ENCODE results near the gene TCF20. TPM values are rescaled to one million over a fixed set of nuclear protein-coding genes. Genes with fewer than 3 reads are reported as not detected.

The TCF20 gene
- 15.1 and 18.2 TPM in 2 replicates for total RNA-seq

DNA sequence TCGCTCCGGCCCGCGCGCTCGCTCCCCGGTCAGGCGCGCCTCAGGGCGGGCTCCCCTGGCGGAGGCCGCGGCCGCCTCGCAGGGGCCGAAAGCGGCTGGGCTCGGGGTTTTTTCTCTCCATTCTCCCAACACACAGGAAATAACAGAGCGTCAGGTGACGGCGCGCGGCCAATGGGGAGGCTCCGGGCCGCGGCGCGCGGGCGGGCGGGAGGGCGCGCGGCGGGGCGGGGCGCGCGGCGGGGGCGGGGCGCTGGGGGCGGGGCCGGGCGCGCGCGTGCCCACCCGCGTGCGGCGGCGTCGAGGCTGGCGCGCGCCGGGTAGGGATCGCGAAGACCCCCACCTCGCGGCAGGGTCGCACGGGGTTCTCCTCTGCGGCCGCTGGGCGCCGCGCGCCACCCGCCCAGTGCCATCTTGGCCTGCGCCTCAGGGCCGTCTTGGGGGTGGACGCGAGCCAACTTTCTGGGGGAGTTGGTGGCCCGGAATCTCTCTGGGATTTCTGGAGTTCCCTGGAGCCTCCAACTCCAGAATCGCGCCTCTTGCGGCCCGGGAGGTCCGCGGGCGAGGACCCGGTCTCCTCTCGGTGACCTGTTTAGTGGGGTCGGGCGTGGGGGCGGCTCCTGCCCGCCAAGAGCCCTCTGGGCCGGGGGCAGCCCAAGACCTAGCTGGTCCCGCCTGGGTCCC is at the start of gene TCF20:
TSS of gene TCF20 (minus strand) at position 144 of the 681 bp plus-strand sequence. CDS start 55,348 bp downstream, outside the sequence.
- peak; percentile 38 to 83 for DNase-seq (ENCODE audit: low read depth in 2 of 2)

DNA sequence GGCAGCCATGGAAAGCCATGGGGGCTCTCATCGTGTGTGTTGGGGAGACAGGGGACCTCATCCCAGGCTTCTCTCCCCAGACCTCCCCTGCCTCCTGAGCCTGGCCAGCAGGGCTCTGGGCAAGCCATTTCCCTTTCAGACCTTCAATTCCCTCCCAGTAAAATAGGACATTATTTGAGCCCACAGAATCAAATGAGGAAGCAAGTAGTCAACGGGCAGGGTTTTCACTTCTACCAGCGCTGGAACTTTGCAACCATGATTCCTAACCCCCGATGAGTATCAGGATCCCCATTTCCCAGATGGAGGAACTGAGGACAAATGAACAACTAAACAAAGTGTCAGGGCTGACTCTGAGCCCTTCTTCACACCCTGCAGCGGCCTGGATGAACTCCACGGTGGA is 48.9 kb upstream of the TCF20 start:
- no peak for DNase-seq (ENCODE audit: low read depth in 2 of 2)

DNA sequence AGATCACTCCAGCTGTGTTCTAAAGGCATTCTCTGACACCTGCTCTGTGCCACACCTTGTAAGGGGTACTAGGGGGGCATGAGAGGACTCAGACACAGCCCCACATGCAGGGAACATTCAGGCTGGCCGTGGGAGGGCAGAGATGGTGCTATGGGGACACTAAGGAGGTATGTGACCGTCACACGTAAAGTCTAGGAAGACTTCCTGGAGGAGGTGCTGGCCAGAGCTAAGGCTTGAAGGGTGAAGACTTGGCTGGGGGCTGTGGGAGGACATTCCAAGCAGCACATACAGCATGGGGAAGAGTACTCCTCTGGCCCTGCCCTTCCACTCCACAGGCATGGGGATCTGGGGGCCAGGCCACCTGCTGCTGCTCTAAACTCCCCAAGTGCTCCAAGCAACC is 48.5 kb upstream of the TCF20 start:
- no peak for DNase-seq (ENCODE audit: low read depth in 2 of 2)

DNA sequence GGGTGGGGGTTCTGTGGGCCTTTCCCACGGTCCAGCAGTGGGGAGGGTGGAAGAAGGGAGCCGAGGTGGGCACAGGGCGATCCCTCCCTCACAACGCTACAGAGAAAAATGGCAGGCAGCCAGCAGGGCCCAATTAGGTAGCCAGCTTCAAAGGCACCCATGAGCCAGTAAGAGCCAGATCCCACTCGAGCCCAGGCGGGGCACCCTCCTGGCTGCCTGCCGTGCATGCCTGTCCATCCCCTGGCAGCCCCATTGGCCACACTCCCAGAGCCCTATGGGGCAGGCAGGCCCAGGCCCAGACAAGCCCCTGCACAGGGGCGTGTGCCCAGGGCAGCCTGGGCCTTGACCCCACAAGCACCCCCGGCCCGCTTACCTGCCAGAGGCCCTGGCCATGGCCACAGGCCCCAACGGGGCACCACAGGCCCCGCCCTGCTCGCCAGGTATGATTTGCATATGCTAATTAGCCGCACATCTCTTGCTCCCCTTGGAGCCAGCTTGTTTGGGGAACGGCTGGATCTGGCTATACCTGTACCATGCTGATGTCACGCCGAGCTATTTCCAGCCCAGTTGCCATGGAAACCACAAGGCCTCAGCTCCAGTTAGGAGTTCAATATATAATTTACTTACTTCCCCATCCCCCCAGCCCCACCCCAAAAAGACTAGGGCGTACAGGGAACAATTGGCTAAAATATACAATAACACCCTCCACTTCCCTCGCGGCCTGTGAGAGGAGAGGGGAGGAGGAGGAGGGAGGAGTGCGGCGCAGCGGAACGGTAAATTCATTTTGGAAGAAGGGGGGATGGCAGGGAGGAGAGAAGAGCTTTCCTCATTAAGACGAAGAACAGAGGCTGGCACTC is 47.5 kb upstream of the TCF20 start:
- DNase-seq (ENCODE audit: low read depth in 2 of 2), result no peak

DNA sequence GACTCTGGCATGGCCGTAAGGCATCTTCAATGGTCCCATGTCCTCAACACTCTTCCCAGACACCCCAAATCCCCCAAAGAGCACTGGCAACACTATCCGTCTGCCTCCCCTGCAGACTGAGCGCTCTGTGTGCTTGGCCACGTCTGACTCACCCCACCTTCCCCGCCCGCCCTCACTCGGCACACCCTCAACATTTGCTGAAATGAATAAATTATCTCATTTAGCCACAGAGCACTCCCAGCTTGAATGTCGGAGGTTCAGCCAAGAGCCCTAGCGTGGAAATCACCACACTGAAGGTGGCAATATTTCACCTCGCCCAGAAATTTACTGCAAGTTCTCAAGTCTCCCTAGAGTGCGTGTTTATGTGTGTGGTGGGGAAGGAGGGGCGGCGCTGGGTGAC is 46.6 kb upstream of the TCF20 start:
- no peak for DNase-seq (ENCODE audit: low read depth in 2 of 2)

DNA sequence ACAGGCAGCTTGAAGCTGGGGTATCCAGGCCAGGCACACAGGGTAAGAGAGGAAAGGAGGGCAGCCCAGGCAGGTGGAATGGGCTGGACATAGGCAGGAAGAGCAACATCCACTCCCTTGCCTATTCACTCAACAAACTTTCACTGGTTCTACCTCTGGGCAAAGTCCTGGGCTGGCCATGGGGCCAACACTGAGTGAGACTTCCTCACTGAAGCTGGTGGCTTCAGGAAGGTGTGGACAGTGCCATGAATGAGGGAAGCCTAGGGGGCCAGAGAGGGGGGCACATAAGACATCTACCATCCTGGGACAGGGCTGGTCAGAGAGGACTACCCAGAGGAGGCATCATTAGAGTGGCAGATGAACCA is 44.9 kb upstream of the TCF20 start:
- no peak for DNase-seq (ENCODE audit: low read depth in 2 of 2)

DNA sequence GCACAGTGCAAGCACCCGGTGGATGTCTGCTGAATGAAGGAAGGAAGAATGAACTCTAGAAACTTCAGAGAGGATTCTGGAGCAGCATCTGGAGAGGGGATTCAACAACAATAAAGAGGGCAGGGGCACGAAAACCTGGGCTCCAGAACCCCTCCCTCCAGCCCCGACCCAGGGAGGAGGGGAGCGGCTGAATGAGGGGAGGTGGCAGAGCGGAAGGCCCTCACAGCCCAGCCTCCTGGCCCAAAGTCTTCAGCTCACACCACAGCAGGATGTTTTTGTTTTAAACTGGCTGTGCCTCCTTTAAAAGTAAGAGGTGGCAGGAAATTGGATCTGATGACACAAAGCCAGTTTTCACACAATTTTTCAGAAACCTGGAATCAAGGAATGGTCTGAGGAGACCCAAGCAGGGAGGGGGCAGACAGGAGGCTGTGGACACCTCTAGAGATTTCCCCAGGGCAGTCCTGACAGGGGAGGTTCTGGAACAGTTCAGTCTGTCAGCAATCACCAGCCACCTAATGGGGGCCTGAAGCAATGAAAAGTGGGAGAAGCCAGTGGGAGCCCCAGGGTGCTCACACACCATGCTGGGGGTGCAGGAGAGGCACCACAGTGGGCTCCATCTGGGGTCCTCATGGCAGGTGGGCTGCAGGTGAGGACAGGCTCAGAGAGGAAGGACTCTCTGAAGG is 44.4 kb upstream of the TCF20 start:
- no peak for DNase-seq (ENCODE audit: low read depth in 2 of 2)

DNA sequence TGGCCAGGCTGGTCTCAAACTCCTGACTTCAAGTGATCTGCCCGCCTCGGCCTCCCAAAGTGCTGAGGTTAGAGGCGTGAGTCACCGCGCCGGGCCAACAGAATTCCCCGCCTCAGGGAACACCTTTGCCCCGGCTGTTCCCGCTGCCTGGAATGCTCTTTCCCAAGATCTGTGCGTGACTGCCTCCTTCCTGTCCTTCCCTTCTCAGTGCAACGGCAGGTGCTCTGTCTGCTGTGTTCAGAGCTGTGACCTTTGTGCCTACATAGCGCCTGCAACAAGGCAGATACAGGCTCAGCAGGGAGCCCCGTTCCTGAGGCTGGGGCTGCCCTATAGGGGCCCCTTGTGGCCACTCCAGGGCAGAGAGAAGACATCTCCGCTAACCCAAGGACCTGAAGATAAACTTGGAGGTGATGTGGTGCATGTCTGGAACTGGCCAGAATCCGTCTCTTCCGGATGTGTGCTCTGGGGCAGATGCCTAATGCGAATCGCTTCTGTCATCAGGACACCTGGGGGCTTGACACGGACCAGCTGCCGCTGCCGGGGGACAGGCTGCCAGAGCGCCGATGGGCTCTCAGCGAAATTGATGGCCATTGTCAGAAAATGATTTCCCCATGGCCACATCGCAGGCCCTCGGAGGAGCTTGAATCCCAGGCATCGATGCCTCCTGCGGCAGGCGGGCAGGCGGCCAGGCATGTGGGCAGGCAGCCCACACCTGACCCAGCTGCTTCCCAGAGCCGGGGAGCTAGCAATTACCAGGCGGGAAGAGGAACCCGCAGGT is 43.5 kb upstream of the TCF20 start:
- peak in 1 of 2 donors; percentile 45 for DNase-seq (ENCODE audit: low read depth in 2 of 2)

DNA sequence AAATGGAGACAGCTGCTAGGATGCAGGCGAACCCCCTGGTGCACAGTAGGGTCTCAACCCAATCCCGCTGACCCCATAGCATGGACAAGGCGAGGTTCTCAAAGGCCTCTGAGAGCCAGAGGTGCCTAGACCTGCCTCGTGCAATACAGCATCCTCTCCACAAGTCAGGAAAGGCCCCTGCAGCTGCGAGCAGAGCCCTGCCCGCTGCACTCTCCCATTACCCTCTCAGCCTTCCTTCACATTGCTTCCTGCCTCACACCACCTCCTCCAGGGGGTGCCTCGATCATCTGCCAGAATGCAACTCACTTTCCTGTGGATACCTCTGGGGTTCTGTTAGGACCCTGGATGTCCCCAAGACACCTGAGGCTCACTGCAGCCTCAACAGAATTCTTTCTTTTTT is 42.8 kb upstream of the TCF20 start:
- DNase-seq (ENCODE audit: low read depth in 2 of 2), result no peak

DNA sequence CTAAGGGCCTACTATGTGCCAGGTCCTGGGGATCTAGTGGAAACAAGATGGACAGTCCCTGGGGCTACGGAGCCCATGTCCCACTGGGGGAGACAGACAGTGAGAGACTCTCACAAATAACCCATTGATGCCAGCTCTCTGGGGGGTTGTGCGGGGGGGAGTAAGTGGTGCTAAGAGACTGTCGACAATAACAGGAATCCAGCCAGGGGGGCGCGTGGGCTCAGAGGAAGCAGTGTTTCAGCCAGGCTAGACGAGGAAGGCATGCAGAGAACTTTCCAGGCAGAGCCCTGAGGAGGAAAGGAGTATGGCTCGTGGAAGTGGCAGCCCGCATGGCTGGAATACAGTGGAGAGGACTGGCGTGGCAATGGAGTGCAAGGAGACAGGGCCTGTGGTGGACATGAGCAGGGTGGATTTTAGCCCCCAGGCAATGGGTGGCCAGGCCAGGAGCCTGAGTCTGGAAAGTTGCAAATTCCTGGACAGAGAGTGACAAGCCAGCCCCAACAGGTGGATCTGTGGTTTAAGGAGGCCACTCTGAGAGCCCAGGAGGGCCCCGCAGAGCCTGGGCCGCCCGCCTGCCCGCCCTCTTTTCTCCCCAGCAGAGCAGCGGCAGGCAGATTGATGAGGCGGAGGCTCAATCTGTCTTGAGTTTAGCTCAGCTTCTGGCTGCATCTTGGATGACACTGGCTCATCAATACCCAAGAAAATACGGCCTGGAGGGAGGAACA is 40.0 kb upstream of the TCF20 start:
- DNase-seq (ENCODE audit: low read depth in 2 of 2), result no peak

DNA sequence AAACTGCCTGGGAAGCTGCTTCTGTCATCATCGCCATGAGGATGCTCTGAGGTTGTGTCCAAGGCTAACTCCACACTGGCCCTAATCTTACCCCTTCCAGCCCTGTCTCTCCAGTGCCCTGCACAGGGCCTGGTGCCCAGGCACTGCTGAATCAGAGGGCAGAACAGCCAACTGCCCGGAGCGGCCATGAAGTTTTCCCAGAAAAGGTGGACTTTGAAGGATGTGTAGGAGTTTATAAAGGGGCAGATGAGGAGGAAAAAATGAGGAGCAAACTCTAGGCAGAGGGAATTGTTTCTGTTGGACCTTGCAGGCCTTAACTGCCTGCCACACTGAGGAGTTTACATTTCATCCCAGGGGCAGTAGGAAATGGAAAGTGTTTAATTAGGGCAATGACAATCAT is 39.4 kb upstream of the TCF20 start:
- DNase-seq (ENCODE audit: low read depth in 2 of 2), result no peak

DNA sequence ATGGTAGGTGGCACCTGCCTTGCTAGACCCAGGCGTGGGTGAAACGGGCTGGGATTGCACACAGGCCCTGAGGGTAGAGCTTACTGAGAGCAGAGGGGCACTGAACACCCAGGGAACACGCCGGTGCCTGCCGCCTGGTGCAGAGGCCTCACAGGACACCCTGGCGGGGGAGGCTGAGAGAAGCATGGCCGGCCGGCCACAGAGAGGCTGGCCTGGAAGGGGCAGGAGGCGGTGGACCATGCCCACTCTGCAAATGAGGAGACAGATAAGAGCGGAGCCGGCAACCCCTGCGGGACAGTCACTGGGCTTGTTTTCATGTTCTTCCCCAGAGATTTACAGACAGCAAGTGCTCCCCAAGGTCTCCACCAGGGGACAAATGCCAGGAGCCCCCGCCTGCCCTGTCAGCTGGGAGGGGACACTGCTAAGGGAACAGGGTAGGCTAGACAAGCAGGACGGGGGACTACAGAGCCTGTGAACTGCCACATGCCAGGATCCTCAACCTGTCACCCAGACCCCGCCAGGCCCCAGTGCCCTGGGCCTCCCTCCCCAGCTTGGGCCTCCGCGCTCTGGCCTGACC is 38.5 kb upstream of the TCF20 start:
- DNase-seq (ENCODE audit: low read depth in 2 of 2), result no peak

DNA sequence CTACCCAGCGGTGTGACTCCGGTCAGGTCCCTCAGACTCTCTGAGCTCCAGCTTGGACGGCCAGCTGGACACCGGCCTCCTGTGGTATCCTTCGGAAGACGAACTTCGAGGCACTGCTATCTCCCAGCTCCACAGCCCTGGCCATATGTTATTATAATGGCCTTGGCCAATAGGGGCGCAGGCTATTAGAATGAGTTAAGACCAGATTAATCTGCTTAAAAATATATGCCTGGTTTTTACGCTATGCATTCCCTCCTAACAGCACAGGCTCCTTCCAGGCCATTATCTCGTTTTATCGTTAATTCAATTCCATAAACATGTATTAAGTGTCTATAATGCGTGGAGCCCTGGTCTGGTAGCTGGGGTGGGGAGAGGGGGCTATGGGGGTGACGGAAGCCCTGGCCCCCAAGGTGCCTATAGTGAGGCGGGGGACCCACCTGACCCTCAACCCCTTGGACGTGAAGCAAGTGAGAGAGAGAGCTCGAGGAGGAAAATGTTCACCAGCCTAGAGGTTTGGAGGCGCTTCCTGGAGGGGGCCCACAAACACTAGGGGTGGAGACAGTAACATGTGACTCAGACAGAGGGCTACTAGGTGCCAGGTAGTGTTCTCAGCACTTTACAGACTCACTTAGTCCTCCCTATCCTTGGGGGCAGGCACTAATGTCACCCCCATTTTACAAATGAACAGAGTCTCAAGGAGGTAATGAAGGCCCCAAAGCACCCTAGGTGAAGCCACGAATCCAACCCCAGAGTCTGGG is 37.5 kb upstream of the TCF20 start:
- no peak for DNase-seq (ENCODE audit: low read depth in 2 of 2)

DNA sequence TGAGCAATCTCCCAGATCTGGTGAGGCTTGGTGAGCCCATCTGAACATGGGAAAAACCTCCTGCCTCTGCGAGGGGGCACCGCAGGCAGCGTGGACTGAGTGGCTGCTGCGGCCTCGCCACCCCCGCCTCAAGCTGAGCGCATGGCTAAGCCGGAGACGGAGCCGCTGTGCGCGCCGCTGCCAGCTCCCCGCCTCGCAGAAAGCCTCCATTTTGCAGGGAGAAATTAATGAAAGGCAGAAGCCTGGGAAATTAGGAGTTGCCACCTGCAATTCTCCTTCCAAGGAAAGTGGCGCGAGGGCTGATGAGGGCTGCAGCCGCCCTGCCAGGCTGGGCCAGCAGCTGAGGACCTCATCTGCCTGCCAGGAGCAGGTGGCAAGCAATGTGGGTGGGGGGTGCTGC is 35.6 kb upstream of the TCF20 start:
- DNase-seq (ENCODE audit: low read depth in 2 of 2), result no peak

DNA sequence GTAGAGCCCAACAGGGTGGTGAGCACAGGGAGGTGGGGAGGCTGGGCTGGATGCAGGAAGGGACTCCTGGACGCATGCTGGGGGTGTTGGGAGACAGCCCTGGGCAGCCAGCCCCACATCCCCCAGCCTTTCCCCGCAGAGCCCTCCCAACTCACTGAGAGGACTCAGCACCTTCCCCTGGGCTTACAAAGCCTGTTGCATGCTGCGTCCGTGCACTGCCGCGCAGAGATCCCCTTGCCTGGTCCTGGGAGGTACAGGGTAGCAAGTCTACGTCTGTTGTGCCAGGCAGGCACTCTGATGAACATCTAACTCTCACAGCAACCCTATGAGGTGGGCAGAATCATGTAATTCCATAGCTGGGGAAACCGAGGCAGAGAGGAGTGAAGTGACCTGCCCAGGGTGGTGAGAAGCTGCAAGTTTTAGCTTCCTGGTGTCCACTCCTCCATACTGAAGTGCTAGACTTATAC is 33.9 kb upstream of the TCF20 start:
- DNase-seq (ENCODE audit: low read depth in 2 of 2), result no peak

DNA sequence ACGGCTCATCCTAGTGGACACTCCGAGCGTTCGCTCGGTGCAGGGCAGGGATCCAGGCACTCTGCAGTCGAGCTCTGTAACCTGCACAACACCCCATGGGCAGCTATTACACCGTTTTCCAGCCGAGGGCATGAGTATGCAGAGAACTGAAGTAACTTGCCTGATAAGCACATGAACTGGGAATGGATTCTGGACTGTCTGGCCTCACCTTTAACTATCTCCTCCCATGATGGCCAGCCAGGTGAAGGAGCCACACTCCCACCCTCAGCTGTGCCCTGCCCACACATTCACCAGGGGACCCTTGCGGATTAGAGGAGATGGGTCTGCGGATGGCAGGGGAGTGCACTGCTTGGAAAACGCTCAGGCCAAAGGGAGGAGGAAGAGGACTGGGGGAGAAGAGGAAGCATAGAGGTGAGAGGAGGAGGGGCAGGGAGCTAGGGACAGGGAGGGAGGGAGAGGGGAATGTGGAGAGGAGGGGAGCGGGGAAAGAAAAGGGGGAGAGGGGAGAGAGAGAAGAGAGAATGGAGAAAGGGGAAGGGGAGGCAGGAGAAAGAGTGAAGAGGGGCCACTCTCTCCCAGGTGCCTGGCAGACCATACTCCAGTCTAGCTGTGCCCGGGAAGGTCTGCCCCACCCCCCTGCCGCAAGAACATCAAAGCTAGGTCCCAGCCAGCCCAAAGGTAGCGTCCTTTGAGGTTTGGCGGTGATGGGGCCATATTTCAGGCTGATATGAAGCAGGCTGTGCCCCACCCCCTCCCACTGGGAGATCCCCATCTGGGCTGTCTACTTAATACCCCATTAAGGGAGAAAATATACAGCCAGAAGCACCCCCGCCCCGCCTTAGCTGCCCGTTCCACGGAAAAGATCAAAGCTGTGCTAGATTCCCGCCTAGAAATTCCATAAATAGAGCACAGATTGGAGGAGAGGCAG is 33.2 kb upstream of the TCF20 start:
- no peak for DNase-seq (ENCODE audit: low read depth in 2 of 2)

DNA sequence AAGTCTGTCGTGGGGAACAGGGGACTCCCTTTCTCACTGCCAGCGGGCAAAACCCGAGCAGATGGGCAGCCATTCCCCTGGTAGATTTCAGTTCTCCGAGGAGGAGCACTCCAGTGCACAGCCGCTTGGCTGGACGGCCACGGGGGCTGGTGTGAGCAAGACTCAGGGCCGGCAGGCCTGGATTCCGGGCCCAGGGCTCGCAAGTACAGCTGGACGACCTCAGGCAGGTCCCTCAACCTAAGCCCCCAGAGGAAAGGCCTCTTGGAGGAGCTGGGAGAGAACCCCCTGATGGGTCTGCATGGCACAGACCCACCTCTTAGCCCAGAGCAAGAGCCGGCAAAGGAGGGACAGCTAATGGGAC is 31.3 kb upstream of the TCF20 start:
- DNase-seq (ENCODE audit: low read depth in 2 of 2), result no peak

DNA sequence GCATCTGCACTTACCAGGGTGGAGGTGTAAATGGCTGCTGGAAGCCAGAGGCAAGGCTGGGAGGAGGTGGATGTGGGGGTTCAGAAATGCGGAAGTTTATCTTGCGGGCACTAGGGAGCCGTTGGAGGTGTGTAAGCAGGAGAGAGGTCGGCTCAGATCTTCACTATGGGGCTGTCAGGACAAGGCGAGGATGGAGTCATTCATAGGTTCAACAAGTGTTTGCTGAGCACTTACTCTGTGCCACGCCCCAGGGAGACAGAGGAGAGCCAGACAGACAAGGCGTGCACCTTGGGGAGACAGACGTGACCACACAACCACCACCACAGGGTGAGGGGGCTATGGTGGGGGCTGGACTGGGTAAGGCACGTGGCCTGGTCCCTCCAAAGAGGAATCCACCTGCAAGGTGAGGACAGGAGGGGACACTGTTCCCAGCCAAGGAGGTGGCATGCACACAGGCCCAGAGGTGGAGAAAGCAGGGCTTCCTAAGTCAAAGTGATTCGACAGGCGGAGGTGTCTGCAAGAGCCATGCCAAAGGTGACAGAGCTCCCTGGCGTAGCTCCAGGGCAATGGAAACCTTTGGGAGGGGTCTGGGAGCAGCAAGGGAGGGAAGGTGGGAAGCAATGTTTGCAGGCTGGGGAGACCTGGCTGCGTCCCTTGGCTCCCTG is 30.8 kb upstream of the TCF20 start:
- no peak for DNase-seq (ENCODE audit: low read depth in 2 of 2)

Measured in dermis microvascular lymphatic vessel endothelial cell (primary cell).